ENCODE data around the gene HOXB4.
"Not testable (repeated sequence)": the region's sequence is repeated elsewhere in the genome, so short reads cannot be mapped to it uniquely, and the experiment has no call there.

Gene HOXB4

DNA sequence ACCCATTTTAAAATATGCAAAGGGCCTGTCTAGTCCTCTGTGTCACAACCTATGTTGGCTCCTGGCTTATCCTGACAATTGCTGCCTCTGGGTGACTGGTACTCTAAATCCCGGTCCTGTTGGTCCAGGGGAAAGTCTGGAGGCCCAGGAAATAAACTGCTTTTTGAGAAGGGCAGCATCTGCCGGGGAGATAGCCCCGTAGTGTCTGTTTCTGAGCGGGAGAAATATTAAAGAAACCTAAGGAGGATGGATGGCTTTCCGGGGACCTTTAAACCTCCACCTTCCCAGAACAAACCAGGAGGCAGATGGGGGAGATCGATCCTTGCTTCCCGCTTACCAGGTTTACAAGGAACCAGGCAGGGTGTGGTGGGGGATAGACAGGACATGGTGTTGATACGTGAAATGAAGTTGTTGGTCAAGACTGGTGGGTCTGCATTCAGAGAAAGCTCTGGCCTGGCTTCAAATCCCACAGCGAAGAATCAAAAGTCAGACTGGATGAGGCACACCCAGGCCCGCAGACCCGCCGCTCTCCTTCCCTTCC lies 37.0 kb downstream of the HOXB4 start:
- ATAC-seq (replicated peaks) = no peak
- no peak for DNase-seq
- peaks cover 35 to 46% of the 10 kb centered on the region in 2 donors for H3K27me3 Mint-ChIP-seq
- H3K27ac Mint-ChIP-seq = peak overlapping the region; percentile 92 to 99
- peaks cover 6% of the 10 kb centered on the region for H3K36me3 Mint-ChIP-seq (ENCODE audit: insufficient read depth)
- H3K4me3 Mint-ChIP-seq = peak overlapping the region; percentile 91
- H3K9me3 Mint-ChIP-seq = no peaks in the 10 kb centered on the region
- peaks cover 20 to 21% of the 10 kb centered on the region in 2 donors for H3K4me1 Mint-ChIP-seq (ENCODE audit: low read depth in 2 of 2)

DNA sequence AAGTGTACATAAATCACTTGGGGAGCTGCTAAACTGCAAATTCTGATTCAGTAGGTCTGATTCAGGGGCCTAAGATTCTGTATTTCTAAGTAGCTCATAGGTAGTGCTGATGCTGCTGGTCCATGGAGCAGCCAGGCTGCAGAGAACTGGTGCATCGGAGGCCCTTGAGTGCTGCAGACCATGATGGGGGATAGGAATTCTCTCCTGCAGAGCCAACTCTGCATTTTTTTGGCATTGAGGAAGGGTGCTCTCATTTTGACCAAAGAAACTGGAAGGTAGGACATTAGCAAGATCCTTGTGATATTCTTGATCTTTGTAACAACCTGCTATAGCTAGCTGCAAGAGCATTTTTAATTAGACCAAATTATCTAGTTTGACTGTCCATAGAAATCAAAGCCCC lies 37.9 kb downstream of the HOXB4 start:
- no peak for DNase-seq
- Mint-ChIP-seq H3K27me3 (peaks cover 32 to 46% of the 10 kb centered on the region in 2 donors), H3K27ac (no peak overlapping the region), H3K9me3 (no peaks in the 10 kb centered on the region), H3K4me1 (ENCODE audit: low read depth in 2 of 2) (peaks cover 20 to 21% of the 10 kb centered on the region in 2 donors), H3K36me3 (ENCODE audit: insufficient read depth) (peaks cover 6% of the 10 kb centered on the region), H3K4me3 (no peak overlapping the region)
- ATAC-seq (replicated peaks) = no peak

DNA sequence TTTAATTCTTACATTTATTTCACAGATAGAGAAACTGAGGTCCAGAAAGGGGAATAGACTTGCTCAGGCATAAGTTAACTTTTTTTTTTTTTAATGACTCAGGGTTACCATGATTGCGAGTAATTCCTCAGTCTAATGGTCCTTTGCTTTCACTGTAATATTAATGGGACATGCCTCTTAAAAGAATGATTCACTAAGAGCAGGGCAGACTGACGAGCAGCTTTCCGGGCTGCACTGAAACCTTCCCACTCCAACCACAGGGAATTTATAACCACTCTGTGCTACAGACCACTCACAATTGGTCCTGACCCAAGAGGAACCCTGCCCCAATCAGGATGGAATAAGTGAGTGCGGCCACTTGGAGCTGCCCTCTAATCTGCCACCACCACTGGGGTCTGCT lies 39.0 kb downstream of the HOXB4 start:
- Mint-ChIP-seq H3K36me3 (ENCODE audit: insufficient read depth) (peaks cover 6% of the 10 kb centered on the region), H3K9me3 (no peaks in the 10 kb centered on the region), H3K4me3 (no peak overlapping the region), H3K27ac (no peak overlapping the region), H3K4me1 (ENCODE audit: low read depth in 2 of 2) (peaks cover 19 to 21% of the 10 kb centered on the region in 2 donors), H3K27me3 (peaks cover 30 to 43% of the 10 kb centered on the region in 2 donors)
- DNase-seq (no peak), ATAC-seq (replicated peaks) (no peak)

DNA sequence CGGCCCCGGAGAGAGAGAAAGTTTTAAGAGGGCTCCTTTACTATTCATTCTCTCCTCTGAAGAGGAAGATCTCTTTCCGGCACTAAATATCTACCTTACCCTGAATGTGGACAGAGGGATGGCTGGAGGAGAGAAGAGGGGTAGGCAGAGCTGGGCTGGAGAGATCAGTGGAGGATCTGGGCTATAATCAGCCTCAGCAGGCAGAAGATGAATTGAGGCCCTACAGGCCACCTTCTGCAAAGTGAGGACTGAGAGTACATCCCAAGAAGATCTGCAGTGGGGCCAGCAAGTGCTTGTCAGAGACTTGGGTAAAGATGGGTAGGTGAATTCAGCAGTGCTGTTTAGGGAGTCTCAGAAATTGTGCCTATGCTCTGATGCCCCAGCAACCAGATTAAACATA lies 40.8 kb downstream of the HOXB4 start:
- Mint-ChIP-seq H3K4me3 (no peak overlapping the region), H3K27me3 (peaks cover 14 to 24% of the 10 kb centered on the region in 2 donors), H3K27ac (no peak overlapping the region), H3K36me3 (ENCODE audit: insufficient read depth) (peaks cover 6% of the 10 kb centered on the region), H3K9me3 (no peaks in the 10 kb centered on the region), H3K4me1 (ENCODE audit: low read depth in 2 of 2) (peaks cover 10 to 11% of the 10 kb centered on the region in 2 donors)
- no peak for DNase-seq
- ATAC-seq (replicated peaks) = no peak

DNA sequence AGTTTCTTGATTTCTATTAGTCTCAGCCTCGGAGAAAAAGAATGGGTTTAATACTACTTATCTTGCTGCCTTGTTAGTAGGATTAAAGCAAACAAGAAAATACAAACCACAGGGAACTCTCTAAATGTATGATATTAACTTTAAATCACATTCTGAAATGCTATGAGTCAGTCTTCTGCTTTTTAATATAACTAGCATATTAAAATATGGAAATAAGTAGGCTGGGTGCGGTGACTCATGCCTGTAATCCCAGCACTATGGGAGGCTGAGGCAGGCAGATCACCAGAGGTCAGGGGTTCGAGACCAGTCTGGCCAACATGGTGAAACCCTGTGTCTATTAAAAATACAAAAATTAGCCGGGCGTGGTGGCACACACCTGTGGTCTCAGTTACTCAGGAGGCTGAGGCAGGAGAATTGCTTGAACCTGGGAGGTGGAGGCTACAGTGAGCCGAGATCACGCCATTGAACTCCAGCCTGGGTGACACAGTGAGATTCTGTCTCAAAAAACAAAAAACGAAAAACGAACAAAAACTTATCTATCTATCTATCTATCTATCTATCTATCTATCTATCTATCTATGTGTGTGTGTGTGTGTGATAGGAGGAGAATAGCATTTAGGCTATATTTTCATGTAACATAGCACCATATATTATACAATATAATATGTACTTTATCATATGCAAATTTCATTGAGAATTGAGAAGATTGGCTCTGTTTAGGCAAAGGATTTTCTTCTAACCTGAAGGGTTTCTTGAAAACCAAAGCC lies 42.2 kb downstream of the HOXB4 start:
- H3K4me3 Mint-ChIP-seq; H3K27ac Mint-ChIP-seq; H3K9me3 Mint-ChIP-seq; H3K4me1 Mint-ChIP-seq (ENCODE audit: low read depth in 2 of 2); H3K36me3 Mint-ChIP-seq (ENCODE audit: insufficient read depth); DNase-seq; ATAC-seq (replicated peaks): not testable (repeated sequence)
- H3K27me3 Mint-ChIP-seq = peaks cover 2 to 11% of the 10 kb centered on the region in 2 donors

DNA sequence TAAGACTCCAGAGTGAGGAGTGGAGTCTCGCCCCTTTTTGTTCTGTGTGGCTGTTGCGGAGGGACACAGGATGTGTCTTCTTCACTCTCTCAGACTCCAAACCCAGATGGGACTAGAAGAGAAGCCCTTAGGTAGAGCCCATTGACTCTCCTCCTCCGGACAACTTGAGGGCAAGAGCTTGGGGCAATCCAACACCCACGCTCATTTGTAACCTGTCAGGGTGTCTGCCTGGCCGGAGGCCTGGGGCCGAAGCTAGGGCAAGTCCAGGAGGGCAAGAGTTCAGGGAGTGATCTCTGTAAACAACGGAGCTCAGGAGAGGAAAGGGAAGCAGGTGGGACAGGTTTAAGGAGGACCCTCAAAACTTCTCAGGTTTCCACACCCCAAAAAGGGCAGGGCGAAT lies 45.9 kb downstream of the HOXB4 start:
- peaks cover 0 to 18% of the 10 kb centered on the region in 2 donors for H3K27me3 Mint-ChIP-seq
- DNase-seq (no peak), ATAC-seq (replicated peaks) (no peak)
- no peak overlapping the region for H3K27ac Mint-ChIP-seq
- H3K9me3 Mint-ChIP-seq = no peaks in the 10 kb centered on the region
- no peaks in the 10 kb centered on the region for H3K4me1 Mint-ChIP-seq (ENCODE audit: low read depth in 2 of 2)
- no peaks in the 10 kb centered on the region for H3K36me3 Mint-ChIP-seq (ENCODE audit: insufficient read depth)
- H3K4me3 Mint-ChIP-seq = no peak overlapping the region

DNA sequence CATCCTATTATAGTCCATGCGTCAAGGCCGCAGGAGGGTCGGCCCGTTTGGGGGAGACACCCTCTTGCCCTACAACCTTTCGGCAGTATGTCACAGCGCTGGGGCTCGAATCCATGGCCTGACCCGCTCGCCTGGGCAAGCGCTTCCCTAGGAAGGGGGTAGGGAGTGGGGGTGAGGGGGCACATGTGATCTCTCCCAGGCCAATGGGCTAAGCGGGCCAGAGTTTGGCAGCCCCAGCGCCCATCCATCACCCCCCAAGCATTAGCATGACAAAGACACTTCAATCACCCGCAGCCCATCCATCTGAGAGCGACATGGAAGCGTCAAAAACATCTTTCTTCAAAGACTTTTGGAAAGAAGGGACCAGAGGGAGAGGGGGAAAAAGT lies 47.3 kb downstream of the HOXB4 start, which contains the start of gene HOXB1:
HOXB1 (minus strand) TSS at position 125 of the 386 bp plus-strand sequence; CDS start at position 18, 107 bp downstream.
- no peak within 1 kb of the TSS for H3K4me3 Mint-ChIP-seq
- H3K36me3 Mint-ChIP-seq (ENCODE audit: insufficient read depth) = no peaks in the 10 kb centered on the region
- no peak for ATAC-seq (replicated peaks)
- DNase-seq = no peak
- no peak within 1 kb of the TSS for H3K27ac Mint-ChIP-seq
- no peaks in the 10 kb centered on the region for H3K9me3 Mint-ChIP-seq
- no peaks in the 10 kb centered on the region for H3K4me1 Mint-ChIP-seq (ENCODE audit: low read depth in 2 of 2)
- peaks cover 10 to 24% of the 10 kb centered on the region in 2 donors for H3K27me3 Mint-ChIP-seq

DNA sequence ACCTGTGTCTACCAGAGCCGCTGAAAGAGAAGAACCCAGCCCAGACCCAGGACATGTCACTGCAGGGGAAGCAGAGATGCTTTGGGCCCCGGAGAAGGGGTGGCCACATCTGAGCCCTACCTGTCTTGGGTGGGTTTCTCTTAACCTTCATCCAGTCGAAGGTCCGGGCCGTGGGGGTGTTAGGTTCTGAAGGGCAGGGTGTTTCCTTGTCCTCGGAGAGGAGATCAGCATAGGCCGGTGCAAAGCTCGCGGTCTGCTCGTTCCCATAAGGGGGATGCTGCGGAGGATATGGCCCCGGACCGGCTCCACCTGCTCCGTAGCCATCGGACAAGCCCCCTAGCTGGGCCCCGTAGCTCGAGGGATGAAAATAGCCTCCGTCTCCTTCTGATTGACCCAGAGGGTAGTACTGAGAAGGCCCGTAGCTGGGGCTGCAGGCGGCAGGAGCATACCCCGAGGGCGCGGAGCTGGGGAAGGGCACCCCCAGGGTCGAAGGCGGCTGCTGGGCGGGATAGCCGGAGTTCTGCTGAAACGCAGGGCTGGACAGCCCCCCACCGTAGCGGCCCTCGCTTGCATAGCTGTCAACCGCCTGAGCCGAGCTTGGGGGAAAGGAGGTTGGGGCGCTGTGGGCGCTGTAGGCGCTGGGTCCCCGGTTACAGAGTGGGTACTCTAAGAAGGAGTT lies 47.8 kb downstream of the HOXB4 start:
- no peaks in the 10 kb centered on the region for H3K36me3 Mint-ChIP-seq (ENCODE audit: insufficient read depth)
- H3K9me3 Mint-ChIP-seq = no peaks in the 10 kb centered on the region
- no peak overlapping the region for H3K27ac Mint-ChIP-seq
- ATAC-seq (replicated peaks) = no peak
- no peak for DNase-seq
- H3K4me1 Mint-ChIP-seq (ENCODE audit: low read depth in 2 of 2) = no peaks in the 10 kb centered on the region
- H3K27me3 Mint-ChIP-seq = peaks cover 15 to 29% of the 10 kb centered on the region in 2 donors
- H3K4me3 Mint-ChIP-seq = no peak overlapping the region

DNA sequence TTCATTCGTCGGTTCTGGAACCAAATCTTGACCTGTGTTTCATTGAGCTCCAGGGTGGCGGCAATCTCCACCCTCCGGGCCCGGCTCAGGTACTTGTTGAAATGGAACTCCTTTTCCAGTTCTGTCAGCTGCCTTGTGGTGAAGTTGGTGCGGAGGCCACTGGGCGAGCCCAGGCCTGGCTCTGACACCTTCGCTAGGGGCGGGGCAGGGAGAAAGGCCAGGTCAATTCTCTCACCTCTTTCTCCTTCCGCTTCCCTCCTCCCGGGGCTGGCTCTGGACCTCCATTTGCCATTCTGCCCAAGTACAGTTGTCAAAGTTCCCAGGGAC lies 48.5 kb downstream of the HOXB4 start:
- Mint-ChIP-seq H3K4me1 (ENCODE audit: low read depth in 2 of 2) (no peaks in the 10 kb centered on the region), H3K9me3 (no peaks in the 10 kb centered on the region), H3K36me3 (ENCODE audit: insufficient read depth) (no peaks in the 10 kb centered on the region), H3K27me3 (peaks cover 22 to 36% of the 10 kb centered on the region in 2 donors), H3K4me3 (no peak overlapping the region), H3K27ac (no peak overlapping the region)
- DNase-seq = no peak
- ATAC-seq (replicated peaks) = no peak

DNA sequence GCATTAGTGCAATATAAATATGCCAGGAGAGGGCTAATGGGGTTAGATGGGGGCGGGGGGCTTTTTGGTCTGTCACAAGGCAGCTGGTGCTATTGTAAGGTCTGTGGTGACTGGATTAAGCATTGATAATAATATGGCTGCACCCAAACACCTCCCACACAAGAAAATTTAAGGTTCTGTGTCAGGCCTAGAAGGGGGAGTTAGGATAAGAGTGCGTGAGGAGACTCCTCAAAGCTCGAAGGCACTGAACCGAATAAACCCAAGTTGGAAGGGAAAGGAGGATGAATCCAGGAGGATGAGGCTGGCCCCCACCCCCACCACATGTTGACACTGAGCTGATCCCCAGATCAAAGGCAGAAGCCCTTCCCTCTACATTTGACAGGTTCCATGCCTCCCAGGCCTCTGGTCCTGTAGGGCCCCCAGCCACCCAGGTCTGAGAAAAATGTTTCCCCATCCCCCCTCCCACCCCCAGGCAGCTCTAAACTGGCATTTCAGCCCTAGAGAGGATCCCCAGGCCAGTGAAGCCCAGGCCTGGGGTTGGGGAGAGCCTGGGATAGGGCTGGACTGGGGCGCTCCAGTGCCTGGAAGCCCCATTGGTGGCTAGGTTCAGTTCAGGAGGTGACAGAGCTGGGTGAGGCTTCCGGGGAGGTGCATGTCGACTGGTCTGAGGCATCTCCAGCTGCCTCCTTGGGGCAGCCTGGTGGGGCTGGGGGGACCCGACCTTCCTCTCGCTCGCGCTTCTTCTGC lies 49.0 kb downstream of the HOXB4 start:
- peaks cover 22 to 41% of the 10 kb centered on the region in 2 donors for H3K27me3 Mint-ChIP-seq
- no peaks in the 10 kb centered on the region for H3K36me3 Mint-ChIP-seq (ENCODE audit: insufficient read depth)
- no peaks in the 10 kb centered on the region for H3K9me3 Mint-ChIP-seq
- H3K4me1 Mint-ChIP-seq (ENCODE audit: low read depth in 2 of 2) = no peaks in the 10 kb centered on the region
- no peak overlapping the region for H3K27ac Mint-ChIP-seq
- no peak overlapping the region for H3K4me3 Mint-ChIP-seq
- DNase-seq (no peak), ATAC-seq (replicated peaks) (no peak)

DNA sequence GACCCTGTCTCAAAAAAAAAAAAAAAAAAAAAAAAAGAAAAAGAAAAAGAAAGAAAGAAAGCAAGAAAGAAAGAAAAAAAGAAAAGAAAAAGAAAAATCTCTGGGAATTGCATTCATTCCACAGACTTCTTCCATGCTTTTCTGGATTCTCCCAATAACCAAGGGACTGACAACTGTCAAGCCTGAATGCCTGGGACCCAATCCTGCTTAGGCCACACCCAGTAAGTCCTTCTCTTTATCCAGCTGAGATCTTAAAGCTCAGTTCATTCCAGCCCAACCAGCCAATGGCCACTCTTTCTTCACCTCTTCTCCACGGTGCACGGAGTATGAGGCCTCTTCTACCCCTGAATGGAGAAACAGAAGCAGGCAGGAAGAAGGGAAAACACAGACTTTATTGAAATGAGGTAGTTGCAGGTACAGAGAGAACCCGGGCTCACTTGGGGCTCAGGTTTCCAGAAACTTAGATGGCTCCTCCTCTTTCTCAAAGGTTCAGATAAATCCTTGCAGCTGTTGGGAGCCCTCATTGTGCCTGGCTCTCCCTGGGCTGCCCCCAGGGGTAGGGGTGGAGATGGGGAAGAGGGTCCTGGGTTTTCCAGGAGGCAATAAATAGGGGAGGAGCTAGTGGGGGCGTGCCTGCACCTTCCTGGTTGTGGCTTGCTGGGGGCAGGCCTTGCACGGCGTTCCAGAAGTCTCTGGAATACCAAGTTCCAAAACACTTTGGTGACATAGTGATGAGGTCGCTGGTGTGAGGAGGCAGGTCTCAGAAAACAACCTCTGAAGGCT lies 49.8 kb downstream of the HOXB4 start:
- no peak overlapping the region for H3K4me3 Mint-ChIP-seq
- ATAC-seq (replicated peaks) (no peak), DNase-seq (no peak)
- H3K9me3 Mint-ChIP-seq = no peaks in the 10 kb centered on the region
- H3K36me3 Mint-ChIP-seq (ENCODE audit: insufficient read depth) = no peaks in the 10 kb centered on the region
- peaks cover 26 to 49% of the 10 kb centered on the region in 2 donors for H3K27me3 Mint-ChIP-seq
- no peaks in the 10 kb centered on the region for H3K4me1 Mint-ChIP-seq (ENCODE audit: low read depth in 2 of 2)
- no peak overlapping the region for H3K27ac Mint-ChIP-seq

DNA sequence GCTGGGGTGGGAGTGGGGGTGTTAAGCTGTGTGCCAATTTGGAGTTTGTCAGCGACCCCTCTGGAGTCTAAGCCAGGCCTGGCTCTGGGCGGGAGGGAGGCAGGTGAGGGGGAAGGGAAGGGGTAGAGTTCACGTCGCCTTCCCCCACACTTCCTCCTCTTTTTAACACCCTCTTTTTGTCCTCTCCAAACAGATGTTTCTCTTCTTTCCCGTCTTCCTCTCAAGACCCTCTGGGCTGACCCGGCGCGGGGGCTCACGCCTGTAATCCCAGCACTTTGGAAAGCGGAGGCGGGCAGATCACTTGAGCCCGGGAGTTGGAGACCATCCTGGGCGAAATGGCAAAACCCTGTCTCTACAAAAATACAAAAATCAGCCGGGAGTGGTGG lies 50.6 kb downstream of the HOXB4 start:
- ATAC-seq (replicated peaks) (no peak), DNase-seq (no peak)
- Mint-ChIP-seq H3K4me3 (peak overlapping the region in 1 of 2 donors; percentile 21), H3K36me3 (ENCODE audit: insufficient read depth) (no peaks in the 10 kb centered on the region), H3K4me1 (ENCODE audit: low read depth in 2 of 2) (no peaks in the 10 kb centered on the region), H3K27me3 (peaks cover 34 to 57% of the 10 kb centered on the region in 2 donors), H3K27ac (no peak overlapping the region), H3K9me3 (no peaks in the 10 kb centered on the region)
